Measurements from ENCODE around the gene NELFA.

NELFA gene

GRCh38 chr4:2040391-2041238, 31.8 kb upstream of the NELFA start:
- Histone ChIP-seq H3K27ac (ENCODE audit: extremely low read depth, low read depth, low read length) (no peak overlapping the region), H3K9me3 (ENCODE audit: control insufficient read depth, insufficient read depth, low read depth, low read length) (no peaks in the 10 kb centered on the region), H3K4me3 (ENCODE audit: low read depth, low read length) (peak overlapping the region; percentile 74), H3K4me1 (ENCODE audit: control insufficient read depth, insufficient read depth, low read length) (no peaks in the 10 kb centered on the region), H3K36me3 (ENCODE audit: control insufficient read depth in 2 of 2, insufficient read depth in 1 of 2, low read length in 2 of 2) (peaks cover 0 to 6% of the 10 kb centered on the region in 2 experiments; a peak in 1 of 3 replicates)
- CTCF ChIA-PET = no interaction called here
- TF ChIP-seq IKZF3 (tag by site-specific recombination; IDR thresholded peaks at IDR 0.05) (no peak), ZNF701 (tag by site-specific recombination; IDR thresholded peaks at IDR 0.05) (no peak), ZNF266 (tag by site-specific recombination; IDR thresholded peaks at IDR 0.05; ENCODE audit: low read depth) (no peak), ZNF707 (tag by site-specific recombination; IDR thresholded peaks at IDR 0.05) (no peak), ZNF404 (tag by site-specific recombination; IDR thresholded peaks at IDR 0.05) (no peak), ZNF292 (tag by site-specific recombination; IDR thresholded peaks at IDR 0.05; ENCODE audit: borderline replicate concordance, low read depth) (no peak), ZBTB1 (tag by site-specific recombination; IDR thresholded peaks at IDR 0.05) (no peak), ZNF785 (tag by site-specific recombination; IDR thresholded peaks at IDR 0.05) (no peak), ZBTB10 (tag by site-specific recombination; IDR thresholded peaks at IDR 0.05) (no peak), ZNF530 (tag by site-specific recombination; IDR thresholded peaks at IDR 0.05; ENCODE audit: low read depth) (no peak), KLF17 (tag by site-specific recombination; IDR thresholded peaks at IDR 0.05) (no peak), ZIC2 (tag by site-specific recombination; IDR thresholded peaks at IDR 0.05) (no peak), ZEB2 (tag by site-specific recombination; IDR thresholded peaks at IDR 0.05) (no peak)
- POLR2A ChIA-PET = interaction anchor here (0.8 to 0.9 kb wide), 2 partner anchors 15 to 31 kb away, joined by 3 read pairs; no protein-coding TSS in a partner anchor

GRCh38 chr4:2036866-2037265, 28.1 kb upstream of the NELFA start:
- ChIA-PET CTCF (interaction anchor here (1.0 kb wide), 1 partner anchor 137 kb away, joined by 3 read pairs; no protein-coding TSS in a partner anchor), POLR2A (no interaction called here)
- H3K27ac ChIP-seq (ENCODE audit: extremely low read depth, low read depth, low read length) = no peak overlapping the region
- TF ChIP-seq ZNF404 (tag by site-specific recombination; IDR thresholded peaks at IDR 0.05) (no peak), HIC1 (tag by site-specific recombination; IDR thresholded peaks at IDR 0.05) (no peak), HOXA7 (CRISPR knock-in tag; IDR thresholded peaks at IDR 0.05; ENCODE audit: borderline replicate concordance) (no peak), OVOL3 (tag by site-specific recombination; IDR thresholded peaks at IDR 0.05) (no peak), ZNF248 (tag by site-specific recombination; IDR thresholded peaks at IDR 0.05) (no peak), ZNF354C (tag by site-specific recombination; IDR thresholded peaks at IDR 0.05; ENCODE audit: borderline replicate concordance, low read depth) (no peak), TSHZ1 (tag by site-specific recombination; IDR thresholded peaks at IDR 0.05; ENCODE audit: borderline replicate concordance) (no peak), GLI2 (tag by site-specific recombination; IDR thresholded peaks at IDR 0.05; ENCODE audit: borderline replicate concordance, low read depth) (no peak), ZNF350 (tag by site-specific recombination; IDR thresholded peaks at IDR 0.05) (no peak)
- no peaks in the 10 kb centered on the region for H3K36me3 ChIP-seq (ENCODE audit: control insufficient read depth in 2 of 2, insufficient read depth in 1 of 2, low read length in 2 of 2)
- H3K9me3 ChIP-seq (ENCODE audit: control insufficient read depth, insufficient read depth, low read depth, low read length) = no peaks in the 10 kb centered on the region
- H3K4me3 ChIP-seq (ENCODE audit: low read depth, low read length) = no peak overlapping the region
- H3K4me1 ChIP-seq (ENCODE audit: control insufficient read depth, insufficient read depth, low read length) = no peaks in the 10 kb centered on the region

All from HEK293 (cell line).